HepG2 (cell line): ENCODE data around the gene PPFIA3. TPM values are rescaled to one million over a fixed set of nuclear protein-coding genes. Genes with fewer than 3 reads are reported as not detected.

ENCODE experiments used
- AKNA ChIP-seq: sonication (generic); formaldehyde crosslinking; IDR thresholded peaks from 2 replicates; pipeline ENCODE4 v1.4.0; 2020; ENCODE audit warnings: missing genetic modification reagents, borderline replicate concordance
- ATM ChIP-seq: fragments of 450-650 bp; IDR thresholded peaks from 2 replicates; pipeline ENCODE4 v1.7.1; 2017; ENCODE audit warnings: mild to moderate bottlenecking, borderline replicate concordance
- DMTF1 ChIP-seq: sonication (generic); formaldehyde crosslinking; IDR thresholded peaks from 2 replicates; pipeline ENCODE4 v1.4.0; 2020; ENCODE audit warnings: mild to moderate bottlenecking, missing genetic modification reagents
- LCORL ChIP-seq, 2 experiments: fragments of 450-650 bp in 1 of 2; sonication (generic) in 1 of 2; formaldehyde crosslinking in 1 of 2; IDR thresholded peaks; 2 replicates each; pipeline versions ENCODE4 v1.5.0 to v1.6.1; 2017 to 2020; ENCODE audit warnings: antibody characterized with exemption in 1 of 2, missing genetic modification reagents in 1 of 2
- MXD3 ChIP-seq: IDR thresholded peaks from 2 replicates; pipeline ENCODE4 v1.6.1; 2016; ENCODE audit warnings: mild to moderate bottlenecking, missing biosample characterization, missing genetic modification reagents
- RAD51 ChIP-seq: fragments of 450-650 bp; IDR thresholded peaks from 2 replicates; pipeline ENCODE4 v1.6.1; 2016; ENCODE audit warnings: borderline replicate concordance
- RBM39 ChIP-seq: fragments of 200-400 bp; formaldehyde crosslinking; IDR thresholded peaks from one replicate; pipeline ENCODE4 v1.6.1; 2018; ENCODE audit warnings: antibody characterized with exemption, mild to moderate bottlenecking, low read depth, low read length; ENCODE audit not compliant: poor library complexity, severe bottlenecking
- REL ChIP-seq: sonication (generic); formaldehyde crosslinking; conservative IDR thresholded peaks from 2 replicates; pipeline ENCODE4 v1.8.0; 2022; ENCODE audit warnings: mild to moderate bottlenecking, missing genetic modification reagents, moderate library complexity
- RXRA ChIP-seq: sonication (generic); formaldehyde crosslinking; IDR thresholded peaks from 2 replicates; pipeline ENCODE4 v1.5.1; 2020; ENCODE audit warnings: missing genetic modification reagents
- SIX1 ChIP-seq: sonication (generic); formaldehyde crosslinking; IDR thresholded peaks from 2 replicates; pipeline ENCODE4 v1.4.0; 2020; ENCODE audit warnings: missing genetic modification reagents, borderline replicate concordance
- SNAI1 ChIP-seq: sonication (generic); formaldehyde crosslinking; IDR thresholded peaks from 2 replicates; pipeline ENCODE4 v1.5.0; 2020; ENCODE audit warnings: mild to moderate bottlenecking, missing genetic modification reagents, borderline replicate concordance
- SRSF4 ChIP-seq: fragments of 200-400 bp; formaldehyde crosslinking; IDR thresholded peaks from one replicate; pipeline ENCODE4 v1.6.1; 2018; ENCODE audit warnings: mild to moderate bottlenecking, low read depth, low read length, moderate library complexity; ENCODE audit not compliant: poor library complexity, severe bottlenecking
- SRSF9 ChIP-seq: fragments of 200-400 bp; formaldehyde crosslinking; IDR thresholded peaks from 2 replicates; pipeline ENCODE4 v1.6.1; 2018; ENCODE audit warnings: borderline replicate concordance, mild to moderate bottlenecking, low read depth, low read length; ENCODE audit not compliant: insufficient read depth, poor library complexity, severe bottlenecking
- ZBTB43 ChIP-seq: sonication (generic); formaldehyde crosslinking; conservative IDR thresholded peaks from 2 replicates; pipeline ENCODE4 v1.4.0; 2020; ENCODE audit warnings: missing genetic modification reagents
- ZFX ChIP-seq: sonication (generic); formaldehyde crosslinking; IDR thresholded peaks from 2 replicates; pipeline ENCODE4 v1.4.0; 2020; ENCODE audit warnings: mild to moderate bottlenecking, low read depth, missing genetic modification reagents, moderate library complexity
- ZNF234 ChIP-seq: sonication (generic); formaldehyde crosslinking; conservative IDR thresholded peaks from 2 replicates; pipeline ENCODE4 v1.5.1; 2020; ENCODE audit warnings: mild to moderate bottlenecking, missing genetic modification reagents
- ZNF549 ChIP-seq: sonication (generic); formaldehyde crosslinking; IDR thresholded peaks from 2 replicates; pipeline ENCODE4 v1.5.0; 2020; ENCODE audit warnings: missing genetic modification reagents
- ZNF567 ChIP-seq: sonication (generic); formaldehyde crosslinking; IDR thresholded peaks from 2 replicates; pipeline ENCODE4 v1.8.1; 2023; ENCODE audit warnings: mild to moderate bottlenecking, missing genetic modification reagents, borderline replicate concordance
- polyA plus RNA-seq, 8 experiments: library from polyadenylated mRNA; depleted of rRNA in 3 of 8; stranded (reverse) in 7 of 8; unstranded in 1 of 8; fragments of >200 nt; fragmentation: Illumina TruSeq in 4 of 8; extraction: Trizol in 4 of 8; gene quantifications; 2 replicates each; pipeline versions ENCODE4 v1.2.1 to v1.2.3, GENCODE V29; 2011 to 2016; ENCODE audit warnings: low read depth in 4 of 8, missing spikeins in 1 of 8, mixed read lengths in 1 of 8; ENCODE audit not compliant: insufficient read depth in 1 of 8
- total RNA-seq, 5 experiments: library from RNA; depleted of rRNA; stranded (reverse); fragments of >200 nt; fragmentation: Illumina TruSeq; extraction: Trizol; gene quantifications; 2 replicates each; pipeline ENCODE4 v1.2.3, GENCODE V29; 2016; ENCODE audit warnings: low read depth in 1 of 5

The PPFIA3 gene
- total and polyA plus RNA-seq, 2 of the 13 experiments (the other 11 are each of a cell fraction or from before 2014, with no cell fraction given), result 6.7 to 8.6 TPM

GRCh38 chr19:49127674-49128544, 8.6 kb downstream of the PPFIA3 start (continued):
- TF ChIP-seq AKNA, result peak; percentile 97
- TF ChIP-seq ATM, result no peak
- 0 out of 2 replicates have a peak, but pooled peaks have one; percentile 49 for TF ChIP-seq SIX1 (CRISPR knock-in tag)
- TF ChIP-seq ZFX (CRISPR knock-in tag), result peak; percentile 94
- no peak for TF ChIP-seq SRSF4
- no peak for TF ChIP-seq RBM39
- no peak for TF ChIP-seq RAD51
- TF ChIP-seq SRSF9, result no peak
- peak; percentile 95; the same call in 1 of the 2 replicates for TF ChIP-seq ZNF567 (CRISPR knock-in tag)
- peak; percentile 98 for TF ChIP-seq ZBTB43 (CRISPR knock-in tag)
- TF ChIP-seq ZNF234 (CRISPR knock-in tag), result peak; percentile 93; the same call in 1 of the 2 replicates
- peak; percentile 94 for TF ChIP-seq DMTF1 (CRISPR knock-in tag)
- peak; percentile 86; the same call in 1 of the 2 replicates for TF ChIP-seq RXRA (CRISPR knock-in tag)
- peak; percentile 80; the same call in 1 of the 2 replicates for TF ChIP-seq SNAI1
- no peak for TF ChIP-seq ZNF549 (CRISPR knock-in tag)
- TF ChIP-seq REL (CRISPR knock-in tag), result peak; percentile 99
- TF ChIP-seq LCORL (IDR thresholded peaks at IDR 0.05), result no peak
- no peak; the same call in 1 of the 2 replicates for TF ChIP-seq LCORL (CRISPR knock-in tag; IDR thresholded peaks at IDR 0.05)
- peak; percentile 100 for TF ChIP-seq MXD3 (CRISPR knock-in tag)
